ENCODE results near the gene GPC1. TPM values are rescaled to one million over a fixed set of nuclear protein-coding genes. Genes with fewer than 3 reads are reported as not detected.
A peak's percentile ranks its signal among the peaks of the same experiment; 100 is the strongest.

The GPC1 gene
- total and polyA plus RNA-seq, 2 of the 4 experiments (the other 2 are of a cell fraction) = 16.0 to 211 TPM

- Histone ChIP-seq H2AFZ (replicated peaks; ENCODE audit: low read length, poor library complexity) (no peak overlapping the region), H4K91ac (ENCODE audit: insufficient read depth, low read depth, low read length) (no peak overlapping the region), H3K9me3 (ENCODE audit: control insufficient read depth, insufficient read depth, low read length) (no peaks in the 10 kb centered on the region), H2BK15ac (ENCODE audit: low read depth, low read length) (no peak overlapping the region), H3K4me1 (ENCODE audit: control insufficient read depth, insufficient read depth, low read length) (no peaks in the 10 kb centered on the region), H3K18ac (ENCODE audit: low read depth, low read length) (no peak overlapping the region), H3K79me1 (ENCODE audit: low read depth in 1 of 2, low read length in 2 of 2) (no peaks in the 10 kb centered on the region), H2BK20ac (ENCODE audit: low read depth, low read length) (no peak overlapping the region), H4K5ac (ENCODE audit: low read depth, low read length) (no peak overlapping the region), H3K9ac (ENCODE audit: low read depth, low read length) (no peak overlapping the region), H3K36me3 (ENCODE audit: control insufficient read depth, insufficient read depth, low read length) (no peaks in the 10 kb centered on the region), H2BK120ac (ENCODE audit: low read depth, low read length) (no peak overlapping the region), H4K20me1 (ENCODE audit: insufficient read depth, low read length) (no peaks in the 10 kb centered on the region), H3K4me2 (ENCODE audit: low read depth, low read length) (no peak overlapping the region), H3K14ac (replicated peaks; ENCODE audit: low read depth, low read length) (no peak overlapping the region), H3K56ac (ENCODE audit: extremely low read depth, insufficient read depth, low read length) (no peak overlapping the region), H2BK5ac (ENCODE audit: low read depth, low read length, poor library complexity, severe bottlenecking) (no peak overlapping the region), H3K23ac (ENCODE audit: low read depth, low read length) (no peak overlapping the region), H3K4ac (ENCODE audit: low read depth, low read length) (no peak overlapping the region), H2AK9ac (replicated peaks; ENCODE audit: low read depth, low read length, poor library complexity) (no peak overlapping the region), H3K27ac (ENCODE audit: insufficient read depth, low read length) (no peak overlapping the region), H3K9me1 (ENCODE audit: insufficient read depth, low read length) (0 out of 2 replicates have a peak, but pooled peaks cover 2% of the 10 kb centered on the region), H2AK5ac (ENCODE audit: low read depth, low read length) (no peak overlapping the region), H3K27me3 (ENCODE audit: control insufficient read depth, insufficient read depth, low read length) (peaks cover 2% of the 10 kb centered on the region; the same call in 1 of the 2 replicates), H3K4me3 (ENCODE audit: insufficient read depth, low read depth, low read length) (no peak overlapping the region), H4K8ac (ENCODE audit: low read depth in 2 of 2, low read length in 2 of 2) (no peak overlapping the region)
- dilution Hi-C loops (cut with HindIII; ENCODE audit: low sequenced_read_pairs, unreplicated experiment) = no loop called here
- ATAC-seq (ENCODE audit: low read depth) (no peak), DNase-seq (peak; percentile 12)
- intact Hi-C loops (cut with micrococcal nuclease) = no loop called here
- POLR2A ChIA-PET (ENCODE audit: unreplicated experiment) = no interaction called here
- in situ Hi-C loops (cut with MboI; ENCODE audit: low sequenced_read_pairs) = no loop called here
- 61% methylated on average over 11 of the region's 19 CpGs; no CpG with 5 or more reads in 1 of the 2 experiments for WGBS, 2 experiments (ENCODE audit: extremely low coverage in 2 of 2, insufficient read length in 1 of 2)
- no peak for TF ChIP-seq FOS (IDR thresholded peaks at IDR 0.05; ENCODE audit: low read depth, low read length)
- no peak for TF ChIP-seq NFE2L2 (IDR thresholded peaks at IDR 0.05; ENCODE audit: low read depth, low read length)
- TF ChIP-seq ELK1 (IDR thresholded peaks at IDR 0.05; ENCODE audit: borderline replicate concordance, low read depth, low read length) = no peak
- TF ChIP-seq CTCF (conservative IDR thresholded peaks at IDR 0.05; ENCODE audit: low read depth, low read length) = no peak
- no peak for TF ChIP-seq RFX5 (IDR thresholded peaks at IDR 0.05; ENCODE audit: low read depth, low read length)
- no peak for TF ChIP-seq RAD21 (IDR thresholded peaks at IDR 0.05; ENCODE audit: low read length)
- TF ChIP-seq SMC3 (IDR thresholded peaks at IDR 0.05; ENCODE audit: low read depth, low read length) = no peak
- TF ChIP-seq MAFK (IDR thresholded peaks at IDR 0.05; ENCODE audit: low read depth, low read length) = no peak
- no peak for TF ChIP-seq USF2 (IDR thresholded peaks at IDR 0.05; ENCODE audit: low read depth, low read length)
- no peak for TF ChIP-seq POLR2A (IDR thresholded peaks at IDR 0.05; ENCODE audit: low read depth, low read length)
- no peak for TF ChIP-seq CEBPB (IDR thresholded peaks at IDR 0.05; ENCODE audit: low read depth, low read length)
- no peak for TF ChIP-seq BHLHE40 (IDR thresholded peaks at IDR 0.05; ENCODE audit: low read depth, low read length)
- TF ChIP-seq CHD1 (IDR thresholded peaks at IDR 0.05; ENCODE audit: low read depth, low read length) = no peak
- TF ChIP-seq RCOR1 (IDR thresholded peaks at IDR 0.05; ENCODE audit: insufficient replicate concordance, low read length) = no peak
- no peak for TF ChIP-seq MAZ (IDR thresholded peaks at IDR 0.05; ENCODE audit: borderline replicate concordance, low read depth, low read length)
- TF ChIP-seq MXI1 (IDR thresholded peaks at IDR 0.05; ENCODE audit: borderline replicate concordance, low read depth, low read length) = no peak
- CTCF ChIA-PET = no interaction called here
- no TSS peak for BruUV-seq (replicated peaks)
These were observed 37.4 kb upstream of the GPC1 start for GRCh38 chr2:240397924-240398645.
